NCI-H2171 treated with DMSO at 0.1 percent for 48 hours (cell line): ENCODE data around the gene OR2S2.
A peak's percentile ranks its signal among the peaks of the same experiment; 100 is the strongest.
"Not testable (repeated sequence)": the region's sequence is repeated elsewhere in the genome, so short reads cannot be mapped to it uniquely, and the experiment has no call there.

ENCODE experiments used
- DNase-seq: peaks from one replicate; lab custom pipeline; 2025; lab: John Stamatoyannopoulos, UW

The OR2S2 gene

DNA sequence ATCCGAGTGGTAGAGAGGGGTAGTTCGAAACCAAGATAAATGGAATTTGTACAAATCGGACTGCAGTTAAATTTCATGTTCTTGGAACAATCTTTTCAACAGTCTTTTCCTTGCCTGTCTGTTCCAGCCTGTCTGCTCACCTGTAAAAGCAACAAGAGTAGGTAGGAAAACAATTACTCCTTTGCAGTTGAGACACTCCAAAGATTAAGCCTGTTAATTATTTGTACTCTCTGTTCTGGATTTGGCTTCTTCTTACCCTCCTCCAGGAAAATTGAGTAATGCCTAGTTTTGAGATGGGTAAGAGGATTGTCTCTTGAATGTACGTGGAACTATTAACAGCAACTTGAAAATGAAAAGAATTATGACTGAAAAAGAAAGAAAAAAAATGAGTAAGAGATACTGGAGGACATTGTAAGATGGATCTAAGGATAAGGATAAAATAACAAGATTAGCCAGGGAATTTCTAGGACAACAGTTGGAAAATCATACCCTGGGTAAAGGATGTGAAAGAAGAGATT lies 24.3 kb downstream of the OR2S2 start:
- DNase-seq, result no peak

DNA sequence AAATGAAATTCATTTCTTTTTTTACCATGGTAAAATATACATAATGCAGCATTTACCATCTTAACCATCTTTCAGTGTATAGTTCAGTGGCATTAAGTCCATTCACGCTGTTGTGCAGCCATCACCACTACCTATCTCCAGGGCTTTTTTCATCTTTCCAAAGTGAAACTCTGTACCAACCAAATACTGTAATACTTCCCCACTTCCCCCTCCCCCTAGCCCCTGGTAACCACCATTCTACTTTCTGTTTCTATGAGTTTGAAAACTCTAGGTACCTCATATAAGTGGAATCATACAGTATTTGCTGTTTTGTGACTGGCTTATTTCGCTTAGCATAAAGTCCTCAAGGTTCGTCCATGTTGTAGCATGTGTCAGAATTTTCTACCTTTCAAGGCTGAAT lies 25.2 kb downstream of the OR2S2 start:
- DNase-seq, result no peak

- DNase-seq, result no peak
Measured at GRCh38 chr9:35930989-35931388, 27.0 kb downstream of the OR2S2 start.

- no peak for DNase-seq
Measured at GRCh38 chr9:35930521-35930920, 27.4 kb downstream of the OR2S2 start.

- DNase-seq, result no peak
Measured at GRCh38 chr9:35929453-35929718, 28.6 kb downstream of the OR2S2 start.

DNA sequence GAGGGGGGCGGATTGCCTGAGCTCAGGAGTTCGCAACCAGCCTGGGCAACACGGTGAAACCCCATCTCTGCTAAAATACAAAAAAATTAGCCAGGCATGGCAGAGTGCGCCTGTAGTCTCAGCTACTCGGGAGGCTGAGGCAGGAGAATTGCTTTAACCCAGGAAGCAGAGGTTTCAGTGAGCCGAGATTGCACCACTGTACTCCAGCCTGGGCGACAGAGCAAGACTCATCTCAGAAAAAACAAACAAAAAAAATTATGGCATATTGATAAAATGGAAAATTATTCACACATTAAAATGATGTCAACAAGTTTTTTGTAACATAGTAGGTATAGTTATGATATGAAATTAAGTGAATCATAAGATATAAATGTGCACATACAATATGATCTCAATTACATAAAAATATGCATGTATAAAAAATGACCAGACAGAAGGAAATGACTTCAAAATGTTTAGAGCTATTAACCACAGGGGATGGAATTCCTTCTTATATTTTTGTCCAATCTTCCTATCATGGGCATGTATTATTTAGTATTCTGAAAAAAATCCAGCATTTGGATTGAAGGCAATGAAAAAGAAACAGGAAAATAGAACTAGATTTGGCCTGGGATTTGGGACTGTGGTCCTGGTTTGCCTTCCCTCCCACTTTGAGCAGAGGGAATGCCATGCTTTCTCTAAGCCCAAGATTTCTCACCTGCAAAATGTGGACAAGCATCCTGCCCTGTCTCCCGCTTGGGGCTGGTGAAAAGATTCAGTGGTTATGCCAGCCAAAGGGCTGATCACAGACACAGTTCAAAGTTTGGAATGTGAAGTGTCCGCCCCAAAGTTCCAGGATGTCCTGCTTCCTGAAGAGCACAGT lies 29.1 kb downstream of the OR2S2 start:
- DNase-seq, result no peak

DNA sequence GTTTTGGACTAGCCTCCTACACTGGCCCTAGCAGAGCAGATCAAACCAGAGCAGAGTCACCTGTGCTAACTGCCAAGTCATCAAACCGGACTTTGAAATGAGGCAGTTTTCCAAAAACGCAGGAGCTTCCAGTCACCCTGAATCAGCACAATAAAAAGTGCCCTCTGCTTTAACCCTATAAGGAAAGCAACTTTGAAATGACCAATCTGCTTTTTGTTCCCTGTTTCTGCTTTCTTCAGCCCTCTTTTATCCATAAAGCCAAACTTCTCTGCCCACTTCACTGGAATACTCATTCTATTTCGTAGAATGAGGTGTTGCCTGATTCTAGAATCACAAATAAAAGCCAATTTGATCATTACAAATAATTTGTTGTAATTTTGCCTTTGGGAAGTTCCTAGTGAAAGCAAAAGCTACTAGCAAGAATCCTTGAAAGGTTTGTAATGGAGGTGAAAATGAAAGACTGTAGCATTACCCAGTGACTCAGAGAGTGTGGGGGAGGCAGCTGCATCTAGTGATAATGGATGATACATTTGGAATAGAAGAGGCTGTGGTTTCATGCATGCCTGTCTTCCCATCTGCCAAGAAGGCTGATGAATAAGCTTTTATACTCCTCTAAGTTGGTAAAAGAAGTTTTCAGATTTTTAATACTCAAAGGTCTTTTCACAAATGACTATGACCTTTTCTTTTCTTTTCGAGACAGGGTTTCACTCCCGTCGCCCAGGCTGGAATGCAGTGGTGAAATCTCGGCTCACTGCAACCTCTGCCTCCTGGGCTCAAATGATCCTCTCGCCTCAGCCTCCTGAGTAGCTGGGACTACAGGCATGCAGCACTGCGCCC lies 33.8 kb downstream of the OR2S2 start:
- DNase-seq, result no peak

- no peak for DNase-seq
Measured at GRCh38 chr9:35923598-35923926, 34.4 kb downstream of the OR2S2 start.

DNA sequence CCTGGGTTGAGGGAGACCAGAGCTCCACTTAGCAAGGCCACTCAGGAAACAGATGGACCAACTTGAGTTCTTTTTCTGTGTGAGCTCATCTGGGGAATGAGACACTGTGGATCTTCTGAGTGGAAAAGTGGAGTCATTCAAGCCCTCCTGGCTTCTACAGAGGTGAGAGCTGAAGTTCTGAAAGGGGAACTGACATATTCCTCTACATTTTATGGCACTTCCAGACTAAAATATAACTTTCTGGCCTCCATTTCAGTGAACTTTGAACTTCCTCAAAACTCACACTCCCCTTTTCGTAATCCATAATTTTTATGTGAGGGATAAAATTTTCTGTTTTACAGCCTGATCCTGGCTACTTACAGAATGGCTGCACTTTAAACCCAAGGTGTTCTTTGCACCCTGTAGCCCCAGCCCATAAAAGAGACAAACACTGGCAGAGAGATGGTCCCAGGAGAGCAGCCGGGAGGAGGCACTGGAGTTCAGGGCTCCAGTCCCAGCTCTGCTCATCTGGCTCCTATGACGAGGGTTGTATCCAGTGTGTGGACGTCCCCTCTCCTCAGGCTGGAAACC lies 37.8 kb downstream of the OR2S2 start:
- DNase-seq, result no peak

DNA sequence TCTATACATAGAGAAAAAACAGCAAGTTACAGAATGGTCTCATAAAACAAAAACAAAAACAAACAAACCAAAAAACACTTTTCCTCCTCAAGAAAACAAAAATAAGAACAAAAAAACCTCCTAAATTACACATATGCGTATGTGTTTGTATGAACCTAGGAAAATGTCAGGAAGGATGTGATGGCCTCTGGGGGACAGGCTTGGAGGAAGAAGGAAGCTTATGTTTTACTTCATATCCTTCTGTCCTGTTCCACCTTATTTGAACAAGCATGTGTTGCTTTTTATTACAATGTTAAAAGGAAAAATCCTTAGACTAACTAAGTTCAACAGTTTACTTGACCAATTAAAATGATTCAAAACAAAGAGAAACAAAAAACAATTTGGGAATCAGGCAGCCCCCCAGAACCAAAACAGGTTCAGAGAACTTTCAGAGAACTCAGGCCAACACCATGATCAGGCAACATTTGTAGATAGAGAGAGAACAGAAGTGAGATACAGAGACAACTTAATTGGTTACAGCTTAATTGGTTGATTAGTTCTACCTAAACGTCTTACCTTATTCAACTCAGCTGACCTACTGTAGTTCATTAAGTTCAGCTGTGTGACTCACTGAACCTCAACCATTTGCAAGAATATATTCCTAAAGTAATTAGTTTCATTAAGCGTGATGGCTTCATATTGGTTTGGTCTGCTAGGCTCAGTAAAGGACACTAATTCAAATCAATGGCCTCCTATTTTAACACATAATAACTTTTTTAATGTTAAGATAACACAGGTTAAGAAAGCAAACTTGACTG lies 38.5 kb downstream of the OR2S2 start:
- no peak for DNase-seq

DNA sequence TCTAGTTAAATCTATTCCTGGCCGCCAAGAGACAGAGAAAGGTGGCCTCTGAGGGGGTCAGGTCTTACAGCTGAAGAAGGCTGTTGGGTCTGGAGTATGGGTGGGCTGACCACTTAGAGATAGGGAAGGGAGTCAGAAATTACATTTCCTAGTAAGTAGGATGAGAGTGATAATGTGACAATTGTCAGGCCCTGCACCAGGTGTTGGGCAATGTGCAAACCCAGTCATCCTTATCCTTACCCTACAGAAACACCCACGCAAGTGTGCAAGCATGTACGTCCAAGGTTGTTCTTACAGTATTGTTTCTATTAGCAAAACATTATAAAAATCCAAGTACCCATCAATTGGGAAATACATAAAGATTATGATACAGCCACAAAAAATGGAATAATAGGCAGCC lies 39.2 kb downstream of the OR2S2 start:
- no peak for DNase-seq

- DNase-seq, result no peak
Measured at GRCh38 chr9:35917261-35917660, 40.7 kb downstream of the OR2S2 start.

GRCh38 chr9:35915681-35916294 lies 42.2 kb downstream of the OR2S2 start:
- no peak for DNase-seq

- DNase-seq, result no peak
Measured at GRCh38 chr9:35914301-35914807, 43.6 kb downstream of the OR2S2 start.

DNA sequence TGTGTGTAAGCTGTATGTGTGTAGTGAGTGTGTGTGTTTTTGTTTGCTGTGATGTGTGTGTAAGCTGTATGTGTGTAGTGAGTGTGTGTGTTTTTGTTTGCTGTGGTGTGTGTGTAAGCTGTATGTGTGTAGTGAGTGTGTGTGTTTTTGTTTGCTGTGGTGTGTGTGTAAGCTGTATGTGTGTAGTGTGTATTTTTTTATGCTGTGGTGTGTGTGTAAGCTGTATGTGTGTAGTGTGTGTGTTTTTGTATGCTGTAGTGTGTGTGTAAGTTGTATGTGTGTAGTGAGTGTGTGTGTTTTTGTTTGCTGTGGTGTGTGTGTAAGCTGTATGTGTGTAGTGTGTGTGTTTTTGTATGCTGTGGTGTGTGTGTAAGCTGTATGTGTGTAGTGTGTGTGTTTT lies 44.5 kb downstream of the OR2S2 start:
- not testable (repeated sequence) for DNase-seq

- no peak for DNase-seq
Measured at GRCh38 chr9:35912791-35913400, 45.1 kb downstream of the OR2S2 start.

DNA sequence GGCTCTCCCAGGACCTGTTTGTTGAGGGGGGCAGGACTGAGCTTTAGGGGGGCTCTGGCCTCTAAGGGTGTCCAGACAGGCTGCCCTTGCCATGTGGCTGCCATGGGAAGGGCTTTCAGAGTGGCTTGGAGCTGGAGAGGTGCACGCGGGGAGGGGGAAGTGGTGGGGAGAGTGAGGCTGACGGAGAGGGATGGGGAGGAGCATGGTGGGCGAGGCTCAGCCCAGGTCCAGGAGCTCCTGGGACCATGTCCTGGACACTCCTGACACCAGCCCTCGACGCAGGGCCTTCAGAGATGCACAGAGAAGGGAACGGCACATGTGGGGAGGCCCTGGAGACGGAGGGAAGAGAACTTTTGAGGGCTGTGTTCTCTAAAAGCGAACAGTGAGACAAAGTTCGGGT lies 46.3 kb downstream of the OR2S2 start:
- DNase-seq, result no peak

DNA sequence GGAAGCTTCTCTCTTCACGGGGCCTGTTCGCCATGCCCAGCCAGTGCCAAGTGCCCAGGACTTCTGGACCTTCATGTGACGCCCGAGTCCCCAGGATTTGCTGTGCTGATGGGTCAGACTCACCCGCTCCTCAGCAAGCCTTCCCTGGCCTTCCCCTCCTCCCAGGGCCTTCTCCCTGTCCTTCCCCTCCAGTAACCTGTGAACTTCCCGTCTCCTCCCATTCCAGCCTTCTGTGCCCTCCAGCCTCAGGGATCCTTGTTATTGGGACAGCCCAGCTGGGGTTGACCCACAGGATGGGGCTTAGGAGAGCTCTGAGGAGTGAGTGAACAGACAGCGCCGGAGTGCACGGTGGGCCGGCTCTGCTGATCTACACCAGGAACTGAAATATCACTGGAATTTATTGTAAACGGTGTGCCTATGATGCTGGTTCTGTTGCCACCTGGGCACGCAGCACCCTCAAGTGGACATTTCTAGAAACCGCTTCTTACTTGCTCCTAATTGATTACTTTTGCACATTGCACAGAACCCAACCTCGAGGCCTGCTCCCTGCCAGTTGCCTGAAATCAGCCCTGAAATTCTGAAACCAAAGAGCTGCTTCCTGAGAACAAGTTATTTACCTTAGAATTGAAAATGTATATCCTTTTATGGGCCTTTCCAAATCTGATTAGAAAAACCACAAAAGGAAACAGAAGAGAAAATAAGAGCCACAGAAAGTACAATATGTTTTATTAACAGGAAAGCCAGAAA lies 47.2 kb downstream of the OR2S2 start:
- peak; percentile 51 for DNase-seq

DNA sequence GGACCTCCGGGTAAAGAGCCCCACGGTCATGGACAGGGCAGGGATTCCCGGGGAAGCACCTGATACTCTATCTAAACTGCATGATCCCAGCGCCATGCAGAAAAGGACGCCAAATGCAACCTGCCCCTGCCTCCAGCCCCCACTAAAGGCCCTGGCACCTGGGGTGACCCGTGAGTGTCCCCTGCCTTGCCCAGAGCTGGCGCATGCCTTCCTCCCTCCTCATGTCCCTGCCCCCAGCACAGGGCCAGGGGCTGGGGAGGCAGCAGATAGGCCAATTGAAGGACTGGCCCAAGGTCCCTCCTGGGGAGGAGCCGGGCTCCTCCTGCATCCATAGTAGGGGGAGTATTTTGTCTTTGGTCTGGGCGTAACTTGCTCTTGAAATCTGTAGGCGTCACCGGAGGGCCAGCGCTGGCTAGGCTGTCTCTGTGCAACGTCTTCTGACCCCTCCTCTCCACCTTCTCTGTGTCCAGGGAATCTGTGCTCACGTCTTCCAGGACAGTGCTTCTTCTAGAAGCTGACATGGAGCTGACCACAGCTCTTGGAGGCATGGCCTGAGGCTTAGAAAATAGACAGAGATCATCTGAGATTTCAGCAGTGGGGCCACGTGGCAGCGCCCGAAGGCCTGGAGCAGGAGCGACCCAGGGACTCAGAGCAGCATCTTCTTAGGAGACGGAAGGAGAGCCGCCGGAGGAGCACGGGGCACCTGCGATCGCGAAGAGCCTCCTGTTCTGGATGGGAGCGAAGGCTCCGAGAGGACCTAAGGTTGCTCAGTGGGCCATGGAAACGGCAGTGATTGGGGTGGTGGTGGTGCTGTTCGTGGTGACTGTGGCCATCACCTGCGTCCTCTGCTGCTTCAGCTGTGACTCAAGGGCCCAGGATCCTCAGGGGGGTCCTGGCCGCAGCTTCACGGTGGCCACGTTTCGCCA lies 48.0 kb downstream of the OR2S2 start:
- DNase-seq, result no peak
